Mammary epithelial cell (primary cell): ENCODE measurements around the gene PRKAR1A.

Source experiments
- CTCF ChIP-seq, 2 donors: IDR thresholded peaks in 1 of 2; conservative IDR thresholded peaks in 1 of 2; 2 replicates each; pipeline ENCODE4 v1.5.1; 2011 to 2012; ENCODE audit warnings: inconsistent platforms in 2 of 2, low read length in 2 of 2, mild to moderate bottlenecking in 2 of 2, control low read depth in 1 of 2, low read depth in 1 of 2; ENCODE audit not compliant: insufficient read depth in 1 of 2; ENCODE audit errors: extremely low read depth in 1 of 2
- EZH2 ChIP-seq: IDR thresholded peaks from 2 replicates; pipeline ENCODE4 v1.6.1; 2012; ENCODE audit warnings: low read length, inconsistent platforms, borderline replicate concordance

DNA sequence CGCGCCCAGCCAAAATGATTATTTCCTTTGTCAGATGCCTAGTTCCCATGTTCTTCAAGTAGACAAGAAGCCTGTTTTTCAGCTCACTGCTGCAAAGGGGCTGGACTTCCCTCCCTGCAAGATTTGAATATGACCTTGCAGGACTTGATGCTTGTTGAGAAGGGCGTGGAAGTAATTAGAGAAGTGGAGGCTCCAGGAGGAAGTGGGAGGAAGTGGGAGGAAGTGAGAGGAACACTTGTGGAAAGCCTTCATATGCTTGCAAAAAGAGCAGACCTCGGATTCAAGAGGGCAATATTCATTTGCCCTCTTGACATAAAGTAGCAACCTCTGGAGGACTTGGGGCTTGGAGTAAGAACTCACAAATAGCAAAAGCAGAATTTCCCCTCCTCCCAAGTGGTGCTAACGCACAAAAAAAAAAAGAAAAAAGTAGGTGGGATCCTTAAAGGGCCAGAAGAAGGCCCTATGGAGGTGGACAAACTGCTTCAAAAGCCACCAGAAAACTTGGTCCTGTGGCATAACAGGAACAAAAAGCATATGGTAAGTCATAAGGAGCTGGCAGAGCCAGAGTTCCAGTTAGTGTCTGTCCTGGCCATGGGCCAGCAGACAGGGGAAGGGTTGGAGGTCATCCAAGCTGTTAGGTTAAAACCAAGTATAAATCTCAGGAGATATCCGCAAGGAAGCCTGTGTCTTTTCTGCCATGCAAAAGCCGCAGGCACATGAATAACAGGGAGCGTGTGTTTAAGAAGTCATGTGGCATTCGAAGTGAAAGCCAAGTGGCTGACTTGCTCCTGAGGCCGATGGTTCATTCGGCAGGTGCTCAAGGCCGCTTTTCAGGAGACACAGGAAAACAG lies 20.6 kb upstream of the PRKAR1A start:
- no peak for TF ChIP-seq CTCF (conservative IDR thresholded peaks at IDR 0.05 in 1 of 2, IDR thresholded peaks at IDR 0.05 in 1 of 2; ENCODE audit: extremely low read depth in 1 of 2, insufficient read depth in 1 of 2, low read depth in 1 of 2, low read length in 2 of 2)
- TF ChIP-seq EZH2 = no peak
